ENCODE results near the gene C3orf52.

DNA sequence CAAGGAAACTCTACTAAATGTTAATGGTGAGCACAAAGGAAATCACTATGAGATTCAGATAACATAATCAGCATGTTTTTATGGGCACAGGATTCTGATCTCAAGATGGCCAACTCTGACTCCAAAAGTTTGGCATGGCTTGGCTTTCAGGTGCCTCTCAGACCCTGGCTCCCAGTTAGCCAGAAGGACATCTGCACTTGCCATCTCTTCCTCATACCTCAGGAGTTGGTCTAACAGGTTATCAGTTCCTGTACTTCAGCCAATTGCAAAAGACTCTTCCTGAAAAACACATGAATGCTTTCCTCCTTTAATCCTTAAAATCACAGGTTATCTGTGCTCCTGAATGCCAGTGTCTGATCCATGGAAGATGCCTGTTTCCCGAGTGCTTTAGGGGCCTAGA, 26.7 kb upstream of the C3orf52 start:
- TF ChIP-seq, protein P1, sequence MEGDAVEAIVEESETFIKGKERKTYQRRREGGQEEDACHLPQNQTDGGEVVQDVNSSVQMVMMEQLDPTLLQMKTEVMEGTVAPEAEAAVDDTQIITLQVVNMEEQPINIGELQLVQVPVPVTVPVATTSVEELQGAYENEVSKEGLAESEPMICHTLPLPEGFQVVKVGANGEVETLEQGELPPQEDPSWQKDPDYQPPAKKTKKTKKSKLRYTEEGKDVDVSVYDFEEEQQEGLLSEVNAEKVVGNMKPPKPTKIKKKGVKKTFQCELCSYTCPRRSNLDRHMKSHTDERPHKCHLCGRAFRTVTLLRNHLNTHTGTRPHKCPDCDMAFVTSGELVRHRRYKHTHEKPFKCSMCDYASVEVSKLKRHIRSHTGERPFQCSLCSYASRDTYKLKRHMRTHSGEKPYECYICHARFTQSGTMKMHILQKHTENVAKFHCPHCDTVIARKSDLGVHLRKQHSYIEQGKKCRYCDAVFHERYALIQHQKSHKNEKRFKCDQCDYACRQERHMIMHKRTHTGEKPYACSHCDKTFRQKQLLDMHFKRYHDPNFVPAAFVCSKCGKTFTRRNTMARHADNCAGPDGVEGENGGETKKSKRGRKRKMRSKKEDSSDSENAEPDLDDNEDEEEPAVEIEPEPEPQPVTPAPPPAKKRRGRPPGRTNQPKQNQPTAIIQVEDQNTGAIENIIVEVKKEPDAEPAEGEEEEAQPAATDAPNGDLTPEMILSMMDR (IDR thresholded peaks at IDR 0.05; ENCODE audit: low read length): no peak
- no peak for TF ChIP-seq EZH2 (optimal IDR thresholded peaks at IDR 0.05; ENCODE audit: low read depth, low read length)

Measured in MM.1S (cell line).